Astrocyte (in vitro differentiated cells and primary cell): Measurements from ENCODE around the gene CPNE5. TPM values are rescaled to one million over a fixed set of nuclear protein-coding genes. Genes with fewer than 3 reads are reported as not detected.

Source experiments
- DNase-seq: peaks from one replicate; pipeline ENCODE4 v3.0.0-alpha.2; 2010; ENCODE audit warnings: low read depth
- FAIRE-seq: peaks from 2 replicates; lab custom pipeline; 2011; peaks lifted over from hg19 to GRCh38; lab: Jason Lieb, UNC
- H2AFZ ChIP-seq: 2 replicates; pipeline ENCODE4 v1.6.0; 2012; ENCODE audit warnings: low read depth, low read length, inconsistent platforms
- H3K27ac ChIP-seq: 2 replicates; pipeline ENCODE4 v1.5.1; 2011; ENCODE audit warnings: low read depth, low read length, inconsistent platforms
- H3K27me3 ChIP-seq: 2 replicates; pipeline ENCODE4 v1.6.0; 2011; ENCODE audit warnings: low read length, inconsistent platforms; ENCODE audit not compliant: insufficient read depth
- H3K36me3 ChIP-seq: 2 replicates; pipeline ENCODE4 v1.5.1; 2011; ENCODE audit warnings: low read length, inconsistent platforms; ENCODE audit not compliant: insufficient read depth
- H3K4me1 ChIP-seq: 2 replicates; pipeline ENCODE4 v1.5.1; 2011; ENCODE audit warnings: low read length, inconsistent platforms; ENCODE audit not compliant: insufficient read depth
- H3K4me2 ChIP-seq: 2 replicates; pipeline ENCODE4 v1.6.0; 2012; ENCODE audit warnings: low read length, inconsistent platforms
- H3K4me3 ChIP-seq: 2 replicates; pipeline ENCODE4 v1.5.1; 2011; ENCODE audit warnings: low read depth, mild to moderate bottlenecking, low read length, inconsistent platforms; ENCODE audit not compliant: insufficient read depth
- H3K79me2 ChIP-seq: 2 replicates; pipeline ENCODE4 v1.6.0; 2012; ENCODE audit warnings: mild to moderate bottlenecking, low read length, inconsistent platforms; ENCODE audit not compliant: insufficient read depth
- H3K9ac ChIP-seq: 2 replicates; pipeline ENCODE4 v1.6.0; 2012; ENCODE audit warnings: mild to moderate bottlenecking, low read length, inconsistent platforms
- H3K9me3 ChIP-seq: 2 replicates; pipeline ENCODE4 v1.5.1; 2012; ENCODE audit warnings: low read depth, mild to moderate bottlenecking, low read length, inconsistent platforms; ENCODE audit not compliant: insufficient read depth
- H4K20me1 ChIP-seq: 2 replicates; pipeline ENCODE4 v1.6.0; 2012; ENCODE audit warnings: low read length, inconsistent platforms; ENCODE audit not compliant: insufficient read depth
- H3K27ac Mint-ChIP-seq: one replicate; pipeline ENCODE4 v1.8.0; 2021; ENCODE audit warnings: mild to moderate bottlenecking, mixed read lengths; ENCODE audit not compliant: unreplicated experiment
- H3K27me3 Mint-ChIP-seq: one replicate; pipeline ENCODE4 v1.8.0; 2021; ENCODE audit warnings: low read depth, mixed read lengths; ENCODE audit not compliant: unreplicated experiment
- H3K36me3 Mint-ChIP-seq: one replicate; pipeline ENCODE4 v1.8.0; 2021; ENCODE audit warnings: low read depth, mixed read lengths; ENCODE audit not compliant: unreplicated experiment
- H3K4me1 Mint-ChIP-seq: one replicate; pipeline ENCODE4 v1.8.0; 2021; ENCODE audit warnings: low read depth, mixed read lengths; ENCODE audit not compliant: unreplicated experiment
- H3K4me3 Mint-ChIP-seq: one replicate; pipeline ENCODE4 v1.8.0; 2021; ENCODE audit warnings: mild to moderate bottlenecking, moderate library complexity, mixed read lengths; ENCODE audit not compliant: unreplicated experiment
- H3K9me3 Mint-ChIP-seq: one replicate; pipeline ENCODE4 v1.8.0; 2021; ENCODE audit warnings: mild to moderate bottlenecking, mixed read lengths; ENCODE audit not compliant: unreplicated experiment
- CTCF ChIP-seq: IDR thresholded peaks from 2 replicates; pipeline ENCODE4 v1.5.1; 2011; ENCODE audit warnings: low read depth, mild to moderate bottlenecking, inconsistent platforms, low read length, moderate library complexity; ENCODE audit not compliant: insufficient read depth
- EZH2 ChIP-seq: IDR thresholded peaks from 2 replicates; pipeline ENCODE4 v1.6.1; 2012; ENCODE audit warnings: mild to moderate bottlenecking, low read length, inconsistent platforms; ENCODE audit not compliant: insufficient read depth
- total RNA-seq: library from RNA; stranded (reverse); gene quantifications from 2 replicates; pipeline ENCODE4 v1.2.1, GENCODE V29; 2021

Gene CPNE5
- total RNA-seq, 1 donor from 2014 or later = 0.11 TPM

- TF ChIP-seq EZH2 (no peak), CTCF (no peak)
- no peaks in the 10 kb centered on the region for H3K9me3 ChIP-seq
- no peaks in the 10 kb centered on the region for H3K36me3 ChIP-seq
- DNase-seq (no peak), FAIRE-seq (no peak)
- H2AFZ ChIP-seq = no peak overlapping the region
- no peak overlapping the region for H3K9ac ChIP-seq
- no peak overlapping the region for H3K4me3 ChIP-seq
- no peak overlapping the region for H3K27ac ChIP-seq
- peaks cover 2% of the 10 kb centered on the region for H3K36me3 Mint-ChIP-seq
- no peaks in the 10 kb centered on the region for H3K4me1 Mint-ChIP-seq
- H3K9me3 Mint-ChIP-seq = peaks cover 2% of the 10 kb centered on the region
- H3K79me2 ChIP-seq = no peaks in the 10 kb centered on the region
- H3K27me3 Mint-ChIP-seq = peaks cover 19% of the 10 kb centered on the region
- H4K20me1 ChIP-seq = no peaks in the 10 kb centered on the region
- H3K4me3 Mint-ChIP-seq = no peak overlapping the region
- peaks cover 3% of the 10 kb centered on the region for H3K27me3 ChIP-seq
- no peak overlapping the region for H3K4me2 ChIP-seq
- H3K27ac Mint-ChIP-seq = no peak overlapping the region
- H3K4me1 ChIP-seq = peaks cover 2% of the 10 kb centered on the region
These were observed 54.9 kb downstream of the CPNE5 start for GRCh38 chr6:36784376-36784636.

- peaks cover 2% of the 10 kb centered on the region for H3K9me3 Mint-ChIP-seq
- FAIRE-seq = no peak
- Histone ChIP-seq H2AFZ (no peak overlapping the region), H4K20me1 (no peaks in the 10 kb centered on the region), H3K9ac (no peak overlapping the region), H3K4me1 (peaks cover 2% of the 10 kb centered on the region), H3K9me3 (no peaks in the 10 kb centered on the region), H3K36me3 (no peaks in the 10 kb centered on the region), H3K27me3 (no peaks in the 10 kb centered on the region), H3K4me2 (no peak overlapping the region), H3K4me3 (no peak overlapping the region), H3K79me2 (no peaks in the 10 kb centered on the region), H3K27ac (no peak overlapping the region)
- no peaks in the 10 kb centered on the region for H3K4me1 Mint-ChIP-seq
- DNase-seq = no peak
- H3K36me3 Mint-ChIP-seq = peaks cover 2% of the 10 kb centered on the region
- no peak overlapping the region for H3K27ac Mint-ChIP-seq
- peaks cover 16% of the 10 kb centered on the region for H3K27me3 Mint-ChIP-seq
- TF ChIP-seq CTCF (no peak), EZH2 (no peak)
- H3K4me3 Mint-ChIP-seq = no peak overlapping the region
These were observed 55.5 kb downstream of the CPNE5 start for GRCh38 chr6:36783603-36784375.

- no peak overlapping the region for H3K27ac Mint-ChIP-seq
- Histone ChIP-seq H3K79me2 (no peaks in the 10 kb centered on the region), H3K4me2 (no peak overlapping the region), H4K20me1 (no peaks in the 10 kb centered on the region), H3K27ac (no peak overlapping the region), H3K27me3 (peaks cover 5% of the 10 kb centered on the region), H3K9ac (no peak overlapping the region), H2AFZ (no peak overlapping the region), H3K4me1 (no peaks in the 10 kb centered on the region), H3K4me3 (no peak overlapping the region), H3K9me3 (no peaks in the 10 kb centered on the region), H3K36me3 (no peaks in the 10 kb centered on the region)
- FAIRE-seq = no peak
- no peak overlapping the region for H3K4me3 Mint-ChIP-seq
- H3K36me3 Mint-ChIP-seq = no peaks in the 10 kb centered on the region
- peaks cover 36% of the 10 kb centered on the region for H3K27me3 Mint-ChIP-seq
- H3K4me1 Mint-ChIP-seq = no peaks in the 10 kb centered on the region
- no peak for DNase-seq
- TF ChIP-seq CTCF (no peak), EZH2 (no peak)
- peaks cover 2% of the 10 kb centered on the region for H3K9me3 Mint-ChIP-seq
These were observed 57.6 kb downstream of the CPNE5 start for GRCh38 chr6:36781669-36782068.
